Lung (tissue), 12 donors: ENCODE data around the gene BBS5. TPM values are rescaled to one million over a fixed set of nuclear protein-coding genes. Genes with fewer than 3 reads are reported as not detected.

Experiments
- ATAC-seq: fragments of 200-7000 bp; cut with Tn5 transposase; one replicate; pipeline ENCODE4 v1.9.1; 2020; ENCODE audit warnings: moderate number of reproducible peaks; ENCODE audit not compliant: insufficient read depth, low FRiP score
- DNase-seq, 3 donors: peaks; one replicate each; pipeline ENCODE4 v3.0.0-alpha.2; 2013 to 2017
- H3K27ac ChIP-seq, 2 donors: one replicate each; pipeline ENCODE4 v1.5.1; 2013; ENCODE audit warnings: mild to moderate bottlenecking in 2 of 2, moderate library complexity in 2 of 2, control low read depth in 1 of 2, inconsistent platforms in 1 of 2, low read depth in 1 of 2, low read length in 1 of 2
- H3K27me3 ChIP-seq, 3 donors: one replicate each; pipeline ENCODE4 v1.5.1; 2013; ENCODE audit warnings: low read length in 2 of 3; ENCODE audit not compliant: control insufficient read depth in 3 of 3, insufficient read depth in 3 of 3
- H3K36me3 ChIP-seq, 4 donors: one replicate each; pipeline ENCODE4 v1.5.1; 2013; ENCODE audit warnings: low read length in 4 of 4, mild to moderate bottlenecking in 1 of 4, moderate library complexity in 1 of 4; ENCODE audit not compliant: control insufficient read depth in 4 of 4, insufficient read depth in 4 of 4
- H3K4me1 ChIP-seq, 5 donors: one replicate each; pipeline ENCODE4 v1.5.1; 2013; ENCODE audit warnings: low read length in 5 of 5, mild to moderate bottlenecking in 2 of 5, moderate library complexity in 1 of 5; ENCODE audit not compliant: control insufficient read depth in 5 of 5, insufficient read depth in 5 of 5
- H3K4me3 ChIP-seq: one replicate; pipeline ENCODE4 v1.5.1; 2013; ENCODE audit warnings: mild to moderate bottlenecking, control low read depth, moderate library complexity
- H3K9ac ChIP-seq, 2 donors: one replicate each; pipeline ENCODE4 v1.5.1; 2013; ENCODE audit warnings: low read length in 2 of 2, control low read depth in 1 of 2; ENCODE audit not compliant: insufficient read depth in 1 of 2
- H3K9me3 ChIP-seq, 4 donors: one replicate each; pipeline ENCODE4 v1.5.1; 2013; ENCODE audit warnings: low read length in 3 of 4, mild to moderate bottlenecking in 1 of 4, moderate library complexity in 1 of 4; ENCODE audit not compliant: control insufficient read depth in 4 of 4, insufficient read depth in 3 of 4
- CTCF ChIP-seq: IDR thresholded peaks from 2 replicates; pipeline ENCODE4 v1.5.1; 2012; ENCODE audit warnings: mild to moderate bottlenecking; ENCODE audit errors: control extremely low read depth, extremely low read depth
- WGBS, 2 donors: extraction: QIAGEN DNeasy Blood & Tissue Kit; methylation state at CpG; one replicate each; pipeline ENCODE4 v1.1.7; 2013; 5-methylcytosine and 5-hydroxymethylcytosine counted together
- polyA plus RNA-seq, 2 donors: library from polyadenylated mRNA; stranded (reverse); fragments of 200-250 nt; gene quantifications; one replicate each; pipeline ENCODE4 v1.2.1, GENCODE V29; 2013
- total RNA-seq, 2 donors: library from RNA; depleted of rRNA in 1 of 2; stranded (reverse); fragments of >200 nt in 1 of 2; gene quantifications; one replicate each; pipeline ENCODE4 v1.2.1, GENCODE V29; 2014 to 2021
- donor health status: control.
- donor health status: control.
- donor health status: Bipolar disorder and iron deficiency.
- donor health status: healthy.
- donor health status: DM: yes; HTN: yes; CAD: no.

Gene BBS5
- total and polyA plus RNA-seq, 4 donors = 5.1 to 22.5 (median 9.0) TPM

DNA sequence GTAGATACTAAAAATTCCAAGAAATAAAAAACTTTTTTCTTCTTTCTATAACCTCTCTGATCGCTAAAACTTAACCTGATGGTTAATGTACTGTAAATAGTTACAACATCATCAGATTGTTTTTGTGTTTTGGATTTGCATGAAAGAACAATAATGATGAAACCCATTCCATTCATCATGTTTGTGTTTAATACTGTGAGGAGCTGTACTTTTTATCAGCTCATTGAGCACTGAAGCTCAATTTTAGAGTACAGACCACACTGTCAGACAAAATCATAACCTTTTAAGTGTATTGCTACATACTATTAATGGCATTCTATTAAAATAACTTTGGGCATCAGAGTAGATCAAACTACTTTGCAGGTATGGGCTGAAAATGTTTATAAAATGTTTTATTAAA, 14.8 kb upstream of the BBS5 start:
- TF ChIP-seq CTCF = no peak
- ATAC-seq (no peak), DNase-seq (no peak)

DNA sequence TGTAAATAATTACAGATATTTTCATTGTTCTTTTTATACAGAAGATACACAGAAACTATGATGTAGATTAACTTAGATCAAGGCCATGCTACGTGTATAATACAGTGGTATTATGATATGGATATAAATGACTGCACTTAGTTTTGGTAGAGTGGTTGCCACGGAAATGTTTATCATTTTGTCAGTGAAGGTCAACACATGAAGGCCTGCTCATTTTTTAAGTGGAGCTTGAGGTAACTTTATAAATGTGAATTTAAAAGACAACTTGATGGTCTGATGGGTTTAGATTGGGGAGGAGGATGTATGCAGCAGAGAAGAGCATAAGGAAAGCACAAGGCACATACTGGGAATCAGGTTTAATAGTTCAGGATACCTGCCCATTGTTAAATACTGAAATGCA, 14.4 kb upstream of the BBS5 start:
- TF ChIP-seq CTCF = no peak
- no peak for ATAC-seq
- no peak overlapping the region for H3K9ac ChIP-seq
- no peak overlapping the region for H3K4me3 ChIP-seq
- no peaks in the 10 kb centered on the region for H3K27me3 ChIP-seq
- H3K27ac ChIP-seq = no peak overlapping the region
- no peaks in the 10 kb centered on the region for H3K9me3 ChIP-seq
- DNase-seq = no peak
- H3K36me3 ChIP-seq = no peaks in the 10 kb centered on the region
- 58 to 80% methylated on average over 2 of the region's 2 CpGs for WGBS, 2 donors
- H3K4me1 ChIP-seq = no peaks in the 10 kb centered on the region

More for the DNA sequence above, 14.8 kb upstream of the BBS5 start:
- Histone ChIP-seq H3K9me3 (no peaks in the 10 kb centered on the region), H3K4me1 (no peaks in the 10 kb centered on the region), H3K27ac (no peak overlapping the region), H3K4me3 (no peak overlapping the region), H3K36me3 (no peaks in the 10 kb centered on the region), H3K9ac (no peak overlapping the region), H3K27me3 (no peaks in the 10 kb centered on the region)
- WGBS, 2 donors = 88 to 89% methylated on average over 1 of the region's 1 CpG

DNA sequence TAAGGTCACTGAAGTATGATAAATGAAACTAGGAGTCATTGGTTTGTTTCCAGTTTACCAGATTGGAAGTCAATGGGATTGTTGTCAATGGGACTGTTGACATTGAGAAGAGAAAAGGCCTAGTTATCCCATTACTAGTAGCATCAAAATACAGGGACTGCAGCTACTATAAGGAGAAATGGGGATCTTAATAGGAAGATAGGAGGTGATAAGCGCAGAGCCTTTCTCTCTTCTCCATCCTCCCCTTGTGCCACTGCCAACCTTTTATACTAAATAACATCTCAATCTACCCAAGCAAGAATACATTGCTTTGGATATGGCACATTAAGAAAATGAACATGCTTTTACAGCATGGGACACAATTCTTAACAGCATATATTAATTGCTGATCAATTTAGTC, 10.5 kb upstream of the BBS5 start:
- no peak for DNase-seq
- H3K4me1 ChIP-seq = no peaks in the 10 kb centered on the region
- H3K27ac ChIP-seq = no peak overlapping the region
- ATAC-seq = no peak
- H3K9ac ChIP-seq = no peak overlapping the region
- no peaks in the 10 kb centered on the region for H3K27me3 ChIP-seq
- 91 to 100% methylated on average over 1 of the region's 1 CpG for WGBS, 2 donors
- H3K36me3 ChIP-seq = no peaks in the 10 kb centered on the region
- no peaks in the 10 kb centered on the region for H3K9me3 ChIP-seq
- TF ChIP-seq CTCF = no peak
- H3K4me3 ChIP-seq = no peak overlapping the region

DNA sequence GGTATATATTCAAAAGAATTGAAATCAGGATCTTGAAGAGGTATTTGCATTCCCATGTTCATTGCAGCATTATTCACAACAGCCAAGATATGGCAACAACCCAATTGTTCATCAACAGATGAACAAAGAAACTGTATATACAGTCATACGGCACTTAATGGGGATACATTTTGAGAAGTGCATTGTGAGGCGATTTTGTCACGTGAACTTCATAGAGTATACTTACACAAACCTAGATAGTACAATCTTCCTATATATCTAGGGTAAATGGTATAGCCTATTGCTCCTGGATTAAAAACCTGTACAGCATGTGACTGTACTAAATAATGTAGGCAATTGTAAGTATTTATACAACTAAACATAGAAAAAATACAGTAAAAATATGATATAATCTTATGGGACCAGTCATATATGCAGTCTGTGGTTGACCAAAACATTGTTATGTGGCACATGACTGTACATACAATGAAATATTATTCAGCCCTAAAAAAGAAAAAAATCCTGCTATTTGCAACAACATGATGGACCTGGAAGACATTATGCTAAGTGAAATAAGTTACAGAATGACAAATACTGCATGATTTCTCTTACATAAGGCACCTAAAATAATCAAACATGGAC, 9.2 kb upstream of the BBS5 start:
- ATAC-seq (no peak), DNase-seq (no peak)
- H3K36me3 ChIP-seq = no peaks in the 10 kb centered on the region
- no peak for TF ChIP-seq CTCF
- H3K9me3 ChIP-seq = no peaks in the 10 kb centered on the region
- no peaks in the 10 kb centered on the region for H3K27me3 ChIP-seq
- H3K4me1 ChIP-seq = no peaks in the 10 kb centered on the region
- H3K27ac ChIP-seq = no peak overlapping the region
- H3K4me3 ChIP-seq = no peak overlapping the region
- H3K9ac ChIP-seq = no peak overlapping the region
- WGBS, 2 donors = 70 to 89% methylated on average over 3 of the region's 3 CpGs
